Measurements from ENCODE around the gene TACC2.

DNA sequence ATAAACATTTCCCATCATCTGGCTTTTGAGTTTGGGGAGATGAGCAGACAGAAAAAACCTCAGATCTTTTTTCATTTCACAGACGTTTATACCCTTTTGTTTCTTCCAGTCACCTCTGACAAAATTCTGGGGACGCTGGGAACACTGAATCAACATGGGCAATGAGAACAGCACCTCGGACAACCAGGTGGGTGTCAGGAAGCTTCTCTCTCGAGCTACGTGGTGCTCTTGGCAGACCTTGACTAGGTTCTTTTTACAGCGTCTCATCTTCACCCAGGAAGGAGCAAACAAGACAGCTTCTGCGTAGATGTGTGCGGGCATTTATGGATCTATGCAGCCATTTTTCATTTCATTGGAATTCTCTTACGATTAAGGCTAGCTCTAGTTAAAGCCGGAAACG lies 32.9 kb downstream of the TACC2 start:
- TF ChIP-seq, protein P1, sequence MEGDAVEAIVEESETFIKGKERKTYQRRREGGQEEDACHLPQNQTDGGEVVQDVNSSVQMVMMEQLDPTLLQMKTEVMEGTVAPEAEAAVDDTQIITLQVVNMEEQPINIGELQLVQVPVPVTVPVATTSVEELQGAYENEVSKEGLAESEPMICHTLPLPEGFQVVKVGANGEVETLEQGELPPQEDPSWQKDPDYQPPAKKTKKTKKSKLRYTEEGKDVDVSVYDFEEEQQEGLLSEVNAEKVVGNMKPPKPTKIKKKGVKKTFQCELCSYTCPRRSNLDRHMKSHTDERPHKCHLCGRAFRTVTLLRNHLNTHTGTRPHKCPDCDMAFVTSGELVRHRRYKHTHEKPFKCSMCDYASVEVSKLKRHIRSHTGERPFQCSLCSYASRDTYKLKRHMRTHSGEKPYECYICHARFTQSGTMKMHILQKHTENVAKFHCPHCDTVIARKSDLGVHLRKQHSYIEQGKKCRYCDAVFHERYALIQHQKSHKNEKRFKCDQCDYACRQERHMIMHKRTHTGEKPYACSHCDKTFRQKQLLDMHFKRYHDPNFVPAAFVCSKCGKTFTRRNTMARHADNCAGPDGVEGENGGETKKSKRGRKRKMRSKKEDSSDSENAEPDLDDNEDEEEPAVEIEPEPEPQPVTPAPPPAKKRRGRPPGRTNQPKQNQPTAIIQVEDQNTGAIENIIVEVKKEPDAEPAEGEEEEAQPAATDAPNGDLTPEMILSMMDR (IDR thresholded peaks at IDR 0.05): no peak
- TF ChIP-seq POLR2A (IDR thresholded peaks at IDR 0.05) (no peak), EP300 (IDR thresholded peaks at IDR 0.05) (no peak)
